Mucosa of stomach (tissue), 1 donor: ENCODE data around the gene EPB41L4B.

Experiments
- H3K27me3 ChIP-seq: one replicate; pipeline ENCODE4 v1.7.0; 2013; ENCODE audit warnings: mild to moderate bottlenecking, low read length; ENCODE audit not compliant: control insufficient read depth, insufficient read depth
- H3K36me3 ChIP-seq: one replicate; pipeline ENCODE4 v1.7.0; 2013; ENCODE audit warnings: low read length; ENCODE audit not compliant: control insufficient read depth, insufficient read depth
- H3K4me1 ChIP-seq: one replicate; pipeline ENCODE4 v1.7.0; 2013; ENCODE audit warnings: mild to moderate bottlenecking, low read length; ENCODE audit not compliant: control insufficient read depth, insufficient read depth
- H3K4me3 ChIP-seq: one replicate; pipeline ENCODE4 v1.7.0; 2013; ENCODE audit warnings: low read length
- H3K9ac ChIP-seq: one replicate; pipeline ENCODE4 v1.7.0; 2013; ENCODE audit warnings: mild to moderate bottlenecking, low read length, moderate library complexity
- H3K9me3 ChIP-seq: one replicate; pipeline ENCODE4 v1.7.0; 2013; ENCODE audit warnings: mild to moderate bottlenecking, low read length, moderate library complexity; ENCODE audit not compliant: control insufficient read depth
- donor health status: Pancreatic carcinoma.

Gene EPB41L4B

GRCh38 chr9:109199676-109200075 is 121.2 kb downstream of the EPB41L4B start:
- Histone ChIP-seq H3K27me3 (no peaks in the 10 kb centered on the region), H3K36me3 (no peaks in the 10 kb centered on the region), H3K9ac (no peak overlapping the region), H3K9me3 (no peaks in the 10 kb centered on the region), H3K4me1 (no peaks in the 10 kb centered on the region), H3K4me3 (no peak overlapping the region)

GRCh38 chr9:109198736-109199382 is 122.0 kb downstream of the EPB41L4B start:
- Histone ChIP-seq H3K36me3 (no peaks in the 10 kb centered on the region), H3K4me1 (no peaks in the 10 kb centered on the region), H3K9ac (no peak overlapping the region), H3K4me3 (no peak overlapping the region), H3K9me3 (no peaks in the 10 kb centered on the region), H3K27me3 (no peaks in the 10 kb centered on the region)

GRCh38 chr9:109193974-109194556 is 126.8 kb downstream of the EPB41L4B start:
- Histone ChIP-seq H3K9ac (no peak overlapping the region), H3K27me3 (no peaks in the 10 kb centered on the region), H3K4me3 (no peak overlapping the region), H3K9me3 (no peaks in the 10 kb centered on the region), H3K4me1 (no peaks in the 10 kb centered on the region), H3K36me3 (no peaks in the 10 kb centered on the region)

- H3K9ac ChIP-seq, result no peak overlapping the region
- no peak overlapping the region for H3K4me3 ChIP-seq
- H3K9me3 ChIP-seq, result no peaks in the 10 kb centered on the region
- H3K36me3 ChIP-seq, result no peaks in the 10 kb centered on the region
- no peaks in the 10 kb centered on the region for H3K4me1 ChIP-seq
- H3K27me3 ChIP-seq, result no peaks in the 10 kb centered on the region
Measured at GRCh38 chr9:109192732-109193361, 128.0 kb downstream of the EPB41L4B start.

- no peaks in the 10 kb centered on the region for H3K4me1 ChIP-seq
- no peak overlapping the region for H3K4me3 ChIP-seq
- H3K27me3 ChIP-seq, result no peaks in the 10 kb centered on the region
- H3K36me3 ChIP-seq, result no peaks in the 10 kb centered on the region
- no peak overlapping the region for H3K9ac ChIP-seq
- no peaks in the 10 kb centered on the region for H3K9me3 ChIP-seq
Measured at GRCh38 chr9:109191746-109192145, 129.1 kb downstream of the EPB41L4B start.

GRCh38 chr9:109190151-109190550 is 130.7 kb downstream of the EPB41L4B start:
- Histone ChIP-seq H3K4me1 (no peaks in the 10 kb centered on the region), H3K9me3 (no peaks in the 10 kb centered on the region), H3K27me3 (no peaks in the 10 kb centered on the region), H3K4me3 (no peak overlapping the region), H3K36me3 (no peaks in the 10 kb centered on the region), H3K9ac (no peak overlapping the region)

GRCh38 chr9:109186857-109187520 is 133.9 kb downstream of the EPB41L4B start:
- H3K4me3 ChIP-seq, result no peak overlapping the region
- H3K4me1 ChIP-seq, result no peaks in the 10 kb centered on the region
- no peaks in the 10 kb centered on the region for H3K36me3 ChIP-seq
- H3K9me3 ChIP-seq, result no peaks in the 10 kb centered on the region
- no peaks in the 10 kb centered on the region for H3K27me3 ChIP-seq
- H3K9ac ChIP-seq, result no peak overlapping the region

- Histone ChIP-seq H3K4me1 (no peaks in the 10 kb centered on the region), H3K9ac (no peak overlapping the region), H3K36me3 (no peaks in the 10 kb centered on the region), H3K4me3 (no peak overlapping the region), H3K27me3 (no peaks in the 10 kb centered on the region), H3K9me3 (no peaks in the 10 kb centered on the region)
Measured at GRCh38 chr9:109182940-109183798, 137.7 kb downstream of the EPB41L4B start.

GRCh38 chr9:109182550-109182939 is 138.3 kb downstream of the EPB41L4B start:
- no peaks in the 10 kb centered on the region for H3K27me3 ChIP-seq
- H3K36me3 ChIP-seq, result no peaks in the 10 kb centered on the region
- H3K4me3 ChIP-seq, result no peak overlapping the region
- no peaks in the 10 kb centered on the region for H3K9me3 ChIP-seq
- H3K4me1 ChIP-seq, result no peaks in the 10 kb centered on the region
- no peak overlapping the region for H3K9ac ChIP-seq

- Histone ChIP-seq H3K27me3 (no peaks in the 10 kb centered on the region), H3K9ac (no peak overlapping the region), H3K4me1 (no peaks in the 10 kb centered on the region), H3K36me3 (no peaks in the 10 kb centered on the region), H3K4me3 (no peak overlapping the region), H3K9me3 (no peaks in the 10 kb centered on the region)
Measured at GRCh38 chr9:109181284-109181683, 139.6 kb downstream of the EPB41L4B start.

- Histone ChIP-seq H3K36me3 (no peaks in the 10 kb centered on the region), H3K9ac (no peak overlapping the region), H3K4me3 (no peak overlapping the region), H3K4me1 (no peaks in the 10 kb centered on the region), H3K9me3 (no peaks in the 10 kb centered on the region), H3K27me3 (no peaks in the 10 kb centered on the region)
Measured at GRCh38 chr9:109179801-109180523, 140.9 kb downstream of the EPB41L4B start.
